CD4-positive, alpha-beta T cell treated with Interleukin-17A for 1 hour (primary cell): ENCODE results near the gene NTMT1.
"Not testable (repeated sequence)": the region's sequence is repeated elsewhere in the genome, so short reads cannot be mapped to it uniquely, and the experiment has no call there.

Experiments
- DNase-seq: peaks from one replicate; pipeline ENCODE4 v3.0.0-alpha.2; 2020

Gene NTMT1

DNA sequence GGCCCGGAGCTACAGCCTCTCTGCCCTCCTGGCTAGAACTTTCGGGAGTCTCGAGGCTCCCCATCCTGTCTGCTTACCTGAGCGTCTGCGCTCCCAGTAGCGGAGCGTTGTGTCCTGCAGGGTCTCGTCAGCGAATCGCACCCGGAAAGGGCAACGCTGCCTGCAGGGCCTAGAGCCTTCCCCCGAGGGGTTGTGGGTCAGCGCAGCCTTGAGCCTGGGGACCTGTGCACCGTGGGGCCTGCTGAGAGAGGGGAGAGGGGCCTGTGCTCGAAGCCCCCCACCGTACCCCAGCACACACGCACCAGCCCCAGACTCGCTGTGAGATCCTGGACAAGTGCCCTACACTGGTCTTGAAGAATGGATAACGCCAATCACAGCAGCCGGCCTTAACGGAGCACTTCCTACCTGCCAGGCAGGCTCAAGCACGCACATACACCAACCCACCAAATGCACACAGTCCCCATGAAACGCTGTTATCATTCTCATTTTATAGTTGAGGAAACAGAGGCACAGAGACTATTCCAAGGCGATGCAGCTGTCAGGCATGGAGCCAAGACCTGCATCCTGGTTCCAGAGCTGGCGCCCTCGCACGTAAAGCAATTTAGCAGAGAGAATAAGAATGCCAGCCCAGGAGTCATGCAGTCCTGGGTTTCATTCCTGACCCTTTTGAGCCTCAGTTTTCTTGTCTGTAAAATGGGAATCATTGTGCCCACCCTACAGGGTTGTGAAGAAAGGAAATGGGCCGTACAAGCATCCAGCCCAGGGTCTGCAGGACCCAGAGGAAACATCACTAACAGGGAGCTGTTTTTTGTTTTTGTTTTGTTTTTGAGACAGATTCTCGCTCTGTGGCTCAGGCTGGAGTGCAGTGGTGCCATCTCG is 10.3 kb upstream of the NTMT1 start:
- no peak for DNase-seq

DNA sequence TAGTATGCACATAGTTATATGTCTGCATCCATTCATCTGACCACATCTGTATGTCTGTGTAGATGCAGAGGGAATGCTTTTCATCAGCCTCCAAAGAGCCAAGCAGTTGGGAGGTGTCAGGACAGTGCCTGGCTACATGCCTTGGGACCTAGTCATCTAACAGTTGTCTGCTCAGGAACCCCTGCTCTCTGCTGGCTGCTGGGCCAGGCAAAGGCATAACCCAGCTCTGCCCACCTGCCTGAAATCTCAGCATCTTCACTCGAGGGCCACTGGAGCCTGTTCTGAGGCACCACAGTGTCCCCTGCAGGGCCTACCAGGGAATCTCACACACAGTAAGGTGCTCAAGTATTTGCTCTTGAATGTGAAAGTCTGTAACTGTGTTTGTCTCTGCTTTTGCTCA is 8.8 kb upstream of the NTMT1 start:
- no peak for DNase-seq

DNA sequence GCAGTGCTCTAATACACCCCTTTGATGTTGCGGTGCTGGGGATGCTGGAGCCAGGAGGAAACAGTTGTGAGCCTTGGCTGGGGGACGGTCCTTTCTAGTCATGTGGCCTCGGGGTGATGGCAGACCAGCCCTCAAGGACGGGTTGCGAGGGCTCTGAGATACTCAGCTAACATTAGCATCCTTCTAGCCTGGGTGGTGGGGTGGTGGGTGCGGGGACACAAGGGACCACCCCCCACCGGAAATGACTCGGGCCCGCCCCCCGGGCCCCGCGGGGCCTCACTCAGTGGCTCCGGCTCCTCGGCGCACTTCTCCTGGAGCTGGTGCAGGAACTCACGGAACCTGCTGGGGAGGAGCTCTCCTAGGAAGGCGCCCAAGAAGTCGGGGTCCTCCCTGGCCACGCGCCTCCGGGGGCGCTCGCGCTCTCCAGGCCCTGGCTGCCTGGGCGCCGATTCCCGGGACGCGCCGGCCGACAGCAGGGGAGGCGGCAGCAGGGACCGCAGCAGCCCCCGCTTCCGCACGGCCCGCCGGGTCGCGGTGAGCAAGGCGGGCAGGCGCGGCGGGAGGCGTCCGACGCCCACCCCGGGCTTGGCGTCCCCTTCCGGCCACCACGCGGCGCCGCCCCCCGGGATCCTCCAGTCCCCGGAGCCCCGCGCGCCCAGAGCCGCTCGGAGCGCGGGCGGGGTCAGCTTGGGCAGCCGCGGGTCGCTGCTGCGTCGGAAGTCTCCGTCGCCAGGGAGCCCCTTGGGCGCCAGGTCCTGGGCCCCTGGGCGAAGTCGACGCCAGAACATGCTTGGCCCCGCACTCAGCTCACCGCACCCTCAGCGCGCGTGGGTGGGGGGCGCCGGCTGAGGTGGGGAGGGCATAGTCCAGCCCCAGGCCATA is 5.9 kb upstream of the NTMT1 start:
- no peak for DNase-seq

DNA sequence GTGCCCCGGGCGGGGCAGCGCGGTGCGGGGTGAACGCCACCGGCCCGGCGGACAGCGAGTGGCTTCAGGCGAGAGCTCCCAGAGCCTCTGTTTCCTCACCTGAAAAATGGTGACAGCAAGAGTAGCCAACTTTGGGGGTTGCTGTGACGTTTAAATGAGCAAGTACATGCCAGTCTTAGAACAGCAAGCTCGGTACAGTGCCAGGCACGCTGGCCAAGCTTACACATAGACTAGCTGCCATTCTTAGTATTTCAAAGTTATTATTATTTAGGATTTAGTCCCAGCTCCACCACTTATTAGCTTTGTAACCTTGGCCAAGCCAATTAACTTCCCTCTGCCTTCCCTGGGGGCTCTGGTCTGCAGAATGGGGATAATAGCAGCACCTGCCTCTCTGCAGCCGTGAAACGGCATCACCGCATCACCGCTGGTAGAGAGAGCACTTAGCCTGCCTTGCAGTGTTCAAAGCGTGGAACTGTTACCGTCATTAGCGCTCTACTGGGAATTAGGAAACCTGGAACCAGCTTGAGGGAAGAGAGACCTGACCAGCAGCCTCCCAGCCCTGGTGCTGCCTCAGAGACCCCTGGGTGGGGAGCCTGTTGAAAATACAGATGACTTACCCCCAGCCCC is 5.2 kb upstream of the NTMT1 start, which contains the start of gene C9orf50:
C9orf50 (minus strand) TSS at position 433 of the 627 bp plus-strand sequence. CDS start 527 bp downstream, outside the sequence.
- no peak for DNase-seq

DNA sequence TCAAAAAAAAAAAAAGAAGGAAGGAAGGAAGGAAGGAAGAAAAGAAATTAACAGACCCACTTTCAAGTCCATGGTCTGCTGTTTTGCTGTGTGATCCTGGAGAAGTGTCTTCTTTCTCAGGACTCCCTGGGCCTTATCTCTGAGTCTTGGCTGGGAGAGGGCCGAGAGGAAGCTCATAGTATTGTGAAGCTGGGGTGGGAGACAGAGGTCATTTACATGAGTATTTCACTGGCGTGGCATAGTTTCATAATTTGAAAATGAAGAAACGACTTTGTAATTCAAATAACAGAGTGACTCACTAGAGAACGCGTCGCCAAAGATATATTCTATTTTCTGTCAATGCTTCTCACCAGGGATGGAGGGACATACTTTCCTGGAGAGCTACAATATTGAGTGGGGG is 2.6 kb upstream of the NTMT1 start:
- no peak for DNase-seq

DNA sequence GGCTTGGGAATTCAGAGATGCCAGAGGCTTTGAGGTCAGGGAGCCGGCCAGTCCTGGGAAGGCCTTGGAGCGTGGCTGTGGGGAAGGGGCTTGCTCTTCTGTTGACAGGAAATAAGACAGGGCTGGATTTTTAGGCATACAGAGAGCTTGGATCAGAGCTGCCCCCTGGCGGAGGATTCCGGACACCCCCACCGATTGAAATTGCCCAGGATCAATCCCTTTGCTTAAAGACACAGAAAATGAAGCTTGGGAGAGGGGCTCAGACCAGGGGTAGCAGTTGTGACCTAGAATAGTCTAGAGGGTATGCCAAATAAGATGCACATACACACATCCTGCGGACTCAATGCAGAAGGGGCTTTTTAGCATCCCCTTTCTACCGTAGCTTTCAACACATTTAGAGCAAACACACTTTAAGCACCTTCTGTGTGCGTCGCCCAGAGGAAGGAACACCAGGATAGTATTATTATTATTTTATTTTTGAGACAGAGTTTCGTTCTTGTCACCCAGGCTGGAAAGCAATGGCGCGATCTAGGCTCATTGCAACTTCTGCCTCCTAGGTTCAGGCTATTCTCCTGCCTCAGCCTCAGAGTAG is 1.7 kb upstream of the NTMT1 start:
- DNase-seq = peak; percentile 75

DNA sequence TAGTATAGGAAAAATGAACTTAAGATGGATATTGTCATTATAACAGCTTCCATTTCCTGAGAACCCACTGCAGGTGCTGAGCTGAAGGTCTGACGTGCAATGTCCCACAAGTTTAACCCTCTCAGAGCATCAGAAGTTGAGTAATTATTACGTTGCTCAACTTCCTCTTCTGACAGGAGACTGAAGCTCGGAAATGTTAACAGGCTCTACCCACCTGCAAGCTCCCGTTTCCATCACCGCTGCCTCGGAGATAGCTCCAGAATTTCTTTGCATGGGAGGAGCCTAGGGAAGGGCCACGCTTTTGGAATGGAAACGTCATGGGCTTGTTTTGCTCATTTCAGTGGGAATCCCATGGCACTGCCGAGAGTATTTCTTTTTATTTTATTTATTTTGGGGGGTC is 1.0 kb upstream of the NTMT1 start:
- DNase-seq = peak; percentile 59

DNA sequence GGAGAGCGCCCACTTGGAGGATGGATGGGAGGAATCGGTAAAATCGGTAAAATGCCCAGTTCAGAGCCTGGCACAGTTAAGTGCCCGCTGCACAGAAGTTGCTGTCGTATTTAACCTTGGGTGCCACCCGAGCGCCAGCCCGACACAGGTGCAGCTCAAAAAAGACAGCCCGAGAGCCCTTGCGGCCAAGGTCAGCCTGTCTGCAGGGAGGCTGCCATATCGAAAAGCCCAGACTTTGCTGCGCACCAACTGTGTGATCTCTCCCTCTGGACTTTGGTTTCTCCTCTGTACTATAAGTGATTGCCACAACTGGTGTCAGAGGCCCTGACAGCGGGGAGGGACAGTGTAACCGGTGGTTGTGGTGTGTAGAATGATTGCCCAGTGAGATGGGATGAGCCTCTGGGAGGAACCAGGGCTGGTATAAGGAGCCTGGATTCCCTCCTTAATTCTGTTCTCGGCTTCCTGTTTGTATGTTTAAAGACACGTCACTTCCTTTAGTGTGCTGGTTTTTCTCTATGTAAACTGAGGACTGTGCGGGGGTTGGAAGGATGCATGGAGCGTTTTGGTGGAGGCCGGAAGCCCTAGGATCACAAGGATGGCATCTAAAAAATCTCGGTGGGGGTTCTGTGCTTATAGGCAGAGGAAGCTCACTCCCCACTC is 792 bp downstream of the NTMT1 start:
- DNase-seq = peak; percentile 48

DNA sequence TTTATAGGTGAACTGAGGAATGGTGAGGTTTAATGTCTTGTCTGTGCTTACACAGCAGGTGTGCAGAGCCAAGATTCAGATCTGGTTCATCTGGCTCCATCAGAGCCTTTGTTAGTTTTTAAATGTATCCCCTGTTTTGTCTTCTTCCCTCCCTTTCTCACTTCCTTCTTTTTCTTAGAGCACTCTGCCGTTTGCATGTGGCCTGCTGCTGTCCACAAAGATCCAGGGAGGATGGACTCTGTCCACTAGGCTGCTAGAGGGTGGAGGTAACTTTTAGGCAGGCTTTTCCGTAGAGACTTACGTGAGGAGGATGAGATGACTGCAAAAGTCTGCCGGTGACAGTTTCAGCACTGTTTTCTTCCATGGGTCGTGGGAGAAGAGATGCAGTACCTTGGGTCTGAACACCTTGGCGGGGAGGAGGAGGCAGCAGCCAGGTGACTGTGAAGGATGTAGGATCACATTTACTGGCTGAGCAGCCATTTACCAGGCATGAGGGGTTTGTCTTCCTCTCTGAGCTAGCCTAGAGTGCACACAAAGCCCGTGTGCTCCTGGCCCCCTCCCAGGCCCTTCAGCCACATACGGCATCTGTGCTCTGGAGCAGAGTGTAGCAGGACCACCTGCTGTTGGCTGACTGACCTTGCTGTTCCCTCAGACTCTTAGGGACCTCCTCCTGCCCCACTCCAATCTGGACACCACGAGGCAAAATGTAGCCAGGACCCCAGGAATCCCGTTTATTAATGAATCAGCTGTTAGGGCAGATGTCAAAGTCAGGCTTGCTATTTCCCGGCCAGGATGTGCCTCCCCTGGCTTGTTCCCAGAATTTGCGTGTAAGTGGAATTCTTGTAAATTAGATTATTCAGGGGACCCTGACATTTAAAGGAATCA is 1.8 kb downstream of the NTMT1 start:
- no peak for DNase-seq

DNA sequence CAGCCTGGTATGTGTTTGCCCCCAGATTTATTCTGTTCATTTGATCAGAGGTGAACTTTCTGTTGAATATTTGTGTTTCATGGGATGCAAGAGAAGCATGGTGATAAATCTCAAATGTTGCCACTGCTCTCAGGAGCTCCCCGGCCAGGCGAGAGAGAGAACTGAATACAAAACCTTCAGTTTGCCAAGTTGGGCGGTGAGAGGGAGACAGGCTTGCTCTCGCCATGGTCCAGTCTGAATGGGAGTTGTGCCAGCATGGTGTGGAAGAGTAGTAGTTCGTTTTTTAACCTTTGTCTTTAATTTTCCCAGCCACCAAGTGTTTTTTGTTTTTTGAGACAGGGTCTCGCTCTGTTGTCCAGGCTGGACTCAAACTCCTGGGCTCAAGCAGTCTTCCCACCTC is 2.7 kb downstream of the NTMT1 start:
- no peak for DNase-seq

DNA sequence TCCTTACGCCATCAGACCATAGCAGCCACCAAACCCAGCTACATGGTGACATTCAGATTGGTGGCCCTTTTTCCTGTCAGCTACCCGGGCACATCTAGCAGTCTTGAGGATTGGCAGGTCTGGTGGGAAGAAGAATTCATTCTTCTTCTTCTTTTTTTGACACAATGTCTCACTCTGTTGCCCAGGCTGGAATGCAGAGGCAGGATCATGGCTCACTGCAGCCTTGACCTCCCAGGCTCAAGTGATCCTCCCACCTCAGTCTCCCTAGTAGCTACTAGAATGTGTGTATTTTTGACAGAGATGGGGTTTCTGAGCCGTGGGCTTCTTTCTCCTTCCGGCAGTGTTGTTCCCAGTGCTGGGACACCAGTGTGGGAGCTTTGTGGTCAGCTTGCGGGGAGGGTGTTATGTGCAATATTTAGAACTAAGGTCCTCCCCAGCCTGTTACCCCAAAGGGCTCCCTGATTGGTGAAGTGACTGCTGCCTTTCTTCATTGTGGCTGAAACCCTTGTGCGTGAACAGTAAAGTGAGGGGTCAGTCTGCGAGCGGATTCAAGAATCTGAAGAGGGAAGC is 3.4 kb downstream of the NTMT1 start:
- no peak for DNase-seq

DNA sequence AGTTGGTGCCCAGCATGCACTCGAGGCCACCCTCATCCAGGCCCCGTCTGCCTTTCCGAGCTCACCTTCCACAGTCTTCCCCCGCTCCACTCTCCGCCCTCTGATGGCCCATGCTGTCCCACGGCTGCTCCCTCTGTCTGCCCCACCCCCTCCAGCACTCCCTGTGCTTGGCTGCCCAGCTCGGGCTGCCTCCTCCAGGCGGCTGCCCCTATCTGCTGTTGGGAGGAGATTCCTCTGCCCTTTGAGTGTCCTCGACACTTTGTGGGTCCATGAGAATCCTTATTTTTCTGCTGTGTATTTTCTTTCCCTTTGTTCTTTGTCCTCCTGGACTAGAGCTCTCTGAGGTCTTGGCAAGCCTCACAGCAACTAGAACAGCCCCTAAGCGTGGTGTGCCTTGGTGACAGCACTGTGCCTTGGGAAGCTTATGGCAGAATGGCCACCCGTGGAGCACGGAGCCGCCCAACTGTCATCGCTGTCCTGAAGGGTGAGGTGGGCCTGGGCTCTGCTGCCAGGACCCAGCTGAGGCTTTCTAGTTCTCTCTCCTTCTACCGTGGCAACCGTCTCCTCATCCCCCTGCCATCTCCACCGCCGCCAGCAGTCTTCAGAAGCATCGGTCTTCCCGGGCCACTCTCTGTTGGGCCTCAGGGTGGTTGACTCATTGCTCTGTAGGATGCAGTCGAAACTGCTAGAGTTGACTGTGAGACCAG is 5.2 kb downstream of the NTMT1 start:
- DNase-seq = no peak

DNA sequence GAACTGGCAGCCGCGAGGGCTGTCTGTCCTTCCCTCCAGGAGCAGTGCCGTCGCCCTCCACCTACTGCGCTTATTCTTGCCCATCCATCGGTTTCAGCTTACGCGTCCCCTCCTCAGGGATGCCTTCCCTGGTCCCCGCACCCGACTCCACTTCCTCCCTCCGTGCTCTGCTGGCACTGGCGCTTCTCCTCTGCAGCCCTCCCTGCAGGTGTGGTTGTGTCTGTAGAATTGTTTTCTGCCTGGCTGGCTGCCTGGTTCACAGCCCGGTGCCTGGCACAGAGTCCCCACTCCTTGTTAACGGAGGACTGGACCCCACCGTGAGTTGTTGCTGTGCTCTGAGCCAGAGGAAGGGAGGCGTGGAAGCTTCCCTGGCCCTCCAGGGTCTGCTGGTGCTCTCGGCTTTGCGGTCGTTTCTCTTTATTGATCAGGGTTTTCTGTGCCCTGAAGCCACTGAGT is 5.7 kb downstream of the NTMT1 start:
- no peak for DNase-seq

DNA sequence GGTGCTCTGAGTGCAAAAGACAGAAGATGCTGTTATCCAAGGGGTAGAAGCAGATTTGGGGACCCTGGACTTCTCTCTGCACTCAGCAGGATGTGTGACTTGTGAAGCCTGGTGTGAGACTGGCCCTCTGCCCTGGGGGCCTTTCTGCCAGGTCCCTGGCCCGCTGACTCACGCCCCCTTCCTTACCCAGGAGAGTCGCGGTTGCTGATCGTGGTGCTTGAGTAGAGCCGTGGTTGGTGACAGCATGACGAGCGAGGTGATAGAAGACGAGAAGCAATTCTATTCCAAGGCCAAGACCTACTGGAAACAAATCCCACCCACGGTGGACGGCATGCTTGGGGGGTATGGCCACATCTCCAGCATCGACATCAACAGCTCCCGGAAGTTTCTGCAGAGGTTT is 6.5 kb downstream of the NTMT1 start:
- no peak for DNase-seq

DNA sequence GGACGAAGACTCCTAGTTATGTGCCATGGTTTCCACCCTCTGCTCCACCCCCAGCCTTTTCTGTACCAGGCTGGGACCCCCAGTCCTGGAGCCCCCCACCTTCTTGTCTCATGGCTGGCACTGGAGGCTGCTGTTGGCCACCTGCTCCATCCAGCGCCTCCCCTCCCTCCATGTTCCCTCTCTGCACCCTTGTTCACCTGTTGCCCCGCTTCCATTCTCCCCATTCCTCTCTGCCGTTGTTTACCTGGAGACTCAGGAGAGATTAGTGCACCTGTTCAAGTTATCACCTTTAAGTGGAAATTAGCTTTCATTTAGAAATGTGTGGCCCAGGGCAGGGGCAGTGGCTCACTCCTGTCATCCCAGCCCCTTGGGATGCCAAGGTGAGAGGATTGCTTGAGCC is 7.2 kb downstream of the NTMT1 start:
- DNase-seq = no peak

DNA sequence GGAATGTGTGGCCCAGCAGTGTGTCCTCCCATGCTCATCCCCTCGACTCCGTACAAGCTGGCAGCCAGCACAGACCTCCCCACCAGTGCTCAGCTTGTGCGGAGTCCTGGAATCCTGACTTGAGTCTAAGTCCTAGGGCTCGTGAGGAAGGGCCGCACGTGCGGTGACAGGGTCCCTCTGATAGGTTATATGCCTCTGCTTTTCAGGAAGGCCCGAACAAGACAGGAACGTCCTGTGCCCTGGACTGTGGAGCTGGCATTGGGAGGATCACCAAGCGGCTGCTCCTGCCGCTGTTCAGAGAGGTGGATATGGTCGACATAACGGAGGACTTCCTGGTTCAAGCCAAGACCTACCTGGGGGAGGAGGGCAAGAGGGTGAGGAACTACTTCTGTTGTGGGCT is 7.9 kb downstream of the NTMT1 start:
- DNase-seq = no peak

DNA sequence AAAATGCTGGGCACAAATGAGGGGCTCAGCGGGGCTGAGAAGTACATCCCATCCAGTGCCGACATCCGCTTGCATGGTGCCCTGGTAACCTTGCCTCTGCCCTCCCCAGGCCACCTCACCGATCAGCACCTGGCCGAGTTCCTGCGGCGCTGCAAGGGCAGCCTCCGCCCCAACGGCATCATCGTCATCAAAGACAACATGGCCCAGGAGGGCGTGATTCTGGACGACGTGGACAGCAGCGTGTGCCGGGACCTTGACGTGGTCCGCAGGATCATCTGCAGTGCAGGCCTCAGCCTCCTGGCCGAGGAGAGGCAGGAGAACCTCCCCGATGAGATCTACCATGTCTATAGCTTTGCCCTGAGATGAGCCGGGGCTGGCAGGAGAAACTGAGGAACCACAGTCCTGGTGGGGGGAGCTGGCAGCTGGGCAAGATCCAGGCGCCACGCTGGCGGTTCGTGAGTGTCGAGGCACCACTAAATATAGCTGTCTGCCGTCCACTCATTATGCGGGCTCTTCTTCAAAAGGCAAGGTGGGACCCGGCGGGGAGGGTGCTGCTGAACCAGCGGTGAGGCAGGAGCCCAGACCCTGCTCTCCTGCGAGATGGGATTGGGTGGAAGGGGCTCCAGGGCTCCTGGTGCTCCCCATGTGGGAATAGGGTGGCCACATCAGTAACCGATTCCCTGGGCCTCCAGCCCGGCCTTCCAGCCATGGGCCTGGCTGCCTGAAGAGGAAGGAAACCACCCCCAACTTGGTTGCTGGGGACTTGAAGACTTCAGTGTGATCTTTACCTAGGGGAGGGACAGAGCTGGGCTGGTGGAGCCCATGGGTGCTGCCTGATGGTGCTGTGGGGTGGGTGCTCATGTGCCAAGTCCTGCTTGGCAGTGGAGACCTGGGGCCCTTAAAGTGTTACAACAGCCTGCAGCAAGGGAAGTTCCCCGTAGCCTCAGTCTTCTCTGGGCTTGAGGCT is 9.4 kb downstream of the NTMT1 start:
- no peak for DNase-seq

DNA sequence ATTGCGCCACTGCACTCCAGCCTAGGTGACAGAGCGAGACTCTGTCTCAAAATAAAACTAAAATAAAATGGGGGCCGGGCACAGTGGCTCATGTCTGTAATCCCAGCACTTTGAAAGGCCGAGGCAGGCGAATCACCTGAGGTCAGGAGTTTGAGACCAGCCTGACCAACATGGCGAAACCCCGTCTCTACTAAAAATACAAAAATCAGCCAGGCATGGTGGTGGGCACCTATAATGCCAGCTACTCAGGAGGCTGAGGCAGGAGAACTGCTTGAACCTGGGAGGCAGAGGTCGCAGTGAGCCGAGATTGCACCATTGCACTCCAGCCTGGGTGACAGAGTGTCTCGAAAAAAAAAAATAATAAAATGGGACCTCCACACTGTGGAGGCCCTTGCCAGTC is 10.4 kb downstream of the NTMT1 start:
- DNase-seq = not testable (repeated sequence)

DNA sequence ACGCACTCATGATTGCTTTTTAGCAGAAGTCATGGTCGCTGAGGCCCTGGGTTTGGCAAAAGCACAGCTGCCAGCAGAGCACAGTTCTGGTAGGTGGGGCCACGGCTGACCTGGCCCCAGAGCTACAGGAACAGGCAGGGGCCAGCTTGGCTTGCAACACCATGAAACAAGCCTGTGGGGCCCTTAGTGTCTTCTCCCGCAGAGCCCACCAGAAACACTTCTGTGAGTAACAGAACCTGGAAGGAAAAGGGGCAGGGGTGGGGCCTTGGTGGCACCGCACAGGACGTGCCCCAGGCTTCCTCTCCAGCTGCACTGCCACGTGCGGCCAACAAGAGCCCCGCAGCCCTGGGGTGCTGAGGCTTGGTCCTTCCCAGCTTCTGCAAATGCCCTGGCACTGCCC is 11.1 kb downstream of the NTMT1 start:
- no peak for DNase-seq
